Germinal center (tissue), 1 donor: ENCODE data around the gene EMC8.

Source experiments
- DNase-seq: peaks from one replicate; pipeline ENCODE4 v3.0.0; 2012; ENCODE audit warnings: mixed read lengths, low spot score

Gene EMC8

GRCh38 chr16:85729452-85730185 lies 69.7 kb downstream of the EMC8 start:
- no peak for DNase-seq

- no peak for DNase-seq
Measured at GRCh38 chr16:85728879-85729278, 70.5 kb downstream of the EMC8 start.
